Transverse colon (tissue), 3 donors: ENCODE results near the gene HIPK2.

Experiments
- CTCF ChIP-seq, 5 experiments: fragments of 200-600 bp in 3 of 5; fragments of 450-650 bp in 2 of 5; sonication (generic) in 3 of 5; IDR thresholded peaks; 1 replicate in 2 of 5; 2 replicates in 3 of 5; pipeline ENCODE4 v1.5.1; 2016 to 2017; ENCODE audit warnings: antibody characterized with exemption in 5 of 5, inconsistent platforms in 3 of 5, mild to moderate bottlenecking in 2 of 5, moderate library complexity in 1 of 5
- EP300 ChIP-seq: sonication (generic); formaldehyde crosslinking; IDR thresholded peaks from one replicate; pipeline ENCODE4 v1.6.1; 2017; ENCODE audit warnings: antibody characterized with exemption, low read depth

DNA sequence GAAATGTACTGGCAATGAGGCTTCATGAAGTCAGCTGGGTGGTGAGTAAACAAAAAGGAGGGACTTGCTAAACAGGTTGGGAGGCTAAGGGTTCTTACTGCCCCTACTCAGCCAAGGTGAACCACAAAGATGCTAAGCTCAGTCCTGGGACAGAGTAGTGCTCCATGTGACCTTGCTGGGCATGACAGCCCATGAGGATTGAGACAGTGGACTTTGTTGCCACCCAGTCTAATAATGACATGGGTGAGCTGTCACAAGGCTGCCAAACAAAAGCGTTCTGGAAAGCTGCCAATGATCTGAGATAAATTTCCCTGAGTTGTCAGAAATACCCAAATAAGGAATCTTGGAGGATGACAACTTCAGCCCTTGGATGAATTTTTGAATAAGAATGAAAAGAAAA, 179.2 kb downstream of the HIPK2 start:
- TF ChIP-seq CTCF (IDR thresholded peaks at IDR 0.05), result no peak
- no peak for TF ChIP-seq EP300
